ENCODE measurements around the gene CDK14.

The CDK14 gene

GRCh38 chr7:90869335-90869734, 273.2 kb downstream of the CDK14 start:
- no peak for DNase-seq (ENCODE audit: low spot score in 2 of 2)
- no peaks in the 10 kb centered on the region for H3K27me3 ChIP-seq (ENCODE audit: low read depth)
- no peaks in the 10 kb centered on the region for H3K9me3 ChIP-seq
- no peak overlapping the region for H3K4me3 ChIP-seq
- no peaks in the 10 kb centered on the region for H3K4me1 ChIP-seq
- in situ Hi-C loops (cut with MboI; ENCODE audit: low sequenced_read_pairs), result no loop called here
- no peaks in the 10 kb centered on the region for H3K36me3 ChIP-seq (replicated peaks)

GRCh38 chr7:90876701-90877100, 280.6 kb downstream of the CDK14 start:
- DNase-seq (ENCODE audit: low spot score in 2 of 2), result no peak
- H3K4me3 ChIP-seq, result no peak overlapping the region
- in situ Hi-C loops (cut with MboI; ENCODE audit: low sequenced_read_pairs), result no loop called here
- no peaks in the 10 kb centered on the region for H3K4me1 ChIP-seq
- H3K9me3 ChIP-seq, result no peaks in the 10 kb centered on the region
- no peaks in the 10 kb centered on the region for H3K27me3 ChIP-seq (ENCODE audit: low read depth)
- H3K36me3 ChIP-seq (replicated peaks), result no peaks in the 10 kb centered on the region

GRCh38 chr7:90877201-90877600, 281.1 kb downstream of the CDK14 start:
- no peak for DNase-seq (ENCODE audit: low spot score in 2 of 2)
- H3K4me1 ChIP-seq, result no peaks in the 10 kb centered on the region
- no peaks in the 10 kb centered on the region for H3K27me3 ChIP-seq (ENCODE audit: low read depth)
- no peaks in the 10 kb centered on the region for H3K36me3 ChIP-seq (replicated peaks)
- no peak overlapping the region for H3K4me3 ChIP-seq
- in situ Hi-C loops (cut with MboI; ENCODE audit: low sequenced_read_pairs), result no loop called here
- H3K9me3 ChIP-seq, result no peaks in the 10 kb centered on the region

GRCh38 chr7:90879924-90880323, 283.8 kb downstream of the CDK14 start:
- no peaks in the 10 kb centered on the region for H3K4me1 ChIP-seq
- no peaks in the 10 kb centered on the region for H3K9me3 ChIP-seq
- DNase-seq (ENCODE audit: low spot score in 2 of 2), result no peak
- no peaks in the 10 kb centered on the region for H3K36me3 ChIP-seq (replicated peaks)
- in situ Hi-C loops (cut with MboI; ENCODE audit: low sequenced_read_pairs), result no loop called here
- H3K4me3 ChIP-seq, result no peak overlapping the region
- H3K27me3 ChIP-seq (ENCODE audit: low read depth), result no peaks in the 10 kb centered on the region

- in situ Hi-C loops (cut with MboI; ENCODE audit: low sequenced_read_pairs), result no loop called here
These were observed 290.3 kb downstream of the CDK14 start for GRCh38 chr7:90886416-90886815.

GRCh38 chr7:90889210-90889609, 293.1 kb downstream of the CDK14 start:
- H3K4me1 ChIP-seq, result no peaks in the 10 kb centered on the region
- no peak for DNase-seq (ENCODE audit: low spot score in 2 of 2)
- no peaks in the 10 kb centered on the region for H3K9me3 ChIP-seq
- in situ Hi-C loops (cut with MboI; ENCODE audit: low sequenced_read_pairs), result no loop called here
- H3K4me3 ChIP-seq, result no peak overlapping the region
- no peaks in the 10 kb centered on the region for H3K27me3 ChIP-seq (ENCODE audit: low read depth)
- H3K36me3 ChIP-seq (replicated peaks), result no peaks in the 10 kb centered on the region

More at GRCh38 chr7:90886416-90886815, 290.3 kb downstream of the CDK14 start:
- Histone ChIP-seq H3K27me3 (ENCODE audit: low read depth) (no peaks in the 10 kb centered on the region), H3K4me1 (no peaks in the 10 kb centered on the region), H3K36me3 (replicated peaks) (no peaks in the 10 kb centered on the region), H3K4me3 (no peak overlapping the region), H3K9me3 (no peaks in the 10 kb centered on the region)
- DNase-seq (ENCODE audit: low spot score in 2 of 2), result no peak

GRCh38 chr7:90889644-90890043, 293.5 kb downstream of the CDK14 start:
- in situ Hi-C loops (cut with MboI; ENCODE audit: low sequenced_read_pairs), result no loop called here
- Histone ChIP-seq H3K36me3 (replicated peaks) (no peaks in the 10 kb centered on the region), H3K4me1 (no peaks in the 10 kb centered on the region), H3K4me3 (no peak overlapping the region), H3K27me3 (ENCODE audit: low read depth) (no peaks in the 10 kb centered on the region), H3K9me3 (no peaks in the 10 kb centered on the region)
- no peak for DNase-seq (ENCODE audit: low spot score in 2 of 2)

- Histone ChIP-seq H3K4me1 (no peaks in the 10 kb centered on the region), H3K9me3 (no peaks in the 10 kb centered on the region), H3K27me3 (ENCODE audit: low read depth) (no peaks in the 10 kb centered on the region), H3K36me3 (replicated peaks) (no peaks in the 10 kb centered on the region), H3K4me3 (no peak overlapping the region)
- in situ Hi-C loops (cut with MboI; ENCODE audit: low sequenced_read_pairs), result no loop called here
- DNase-seq (ENCODE audit: low spot score in 2 of 2), result no peak
These were observed 295.4 kb downstream of the CDK14 start for GRCh38 chr7:90891529-90891928.

GRCh38 chr7:90892213-90892612, 296.1 kb downstream of the CDK14 start:
- no peak overlapping the region for H3K4me3 ChIP-seq
- H3K9me3 ChIP-seq, result no peaks in the 10 kb centered on the region
- in situ Hi-C loops (cut with MboI; ENCODE audit: low sequenced_read_pairs), result no loop called here
- no peak for DNase-seq (ENCODE audit: low spot score in 2 of 2)
- H3K27me3 ChIP-seq (ENCODE audit: low read depth), result no peaks in the 10 kb centered on the region
- H3K4me1 ChIP-seq, result no peaks in the 10 kb centered on the region
- H3K36me3 ChIP-seq (replicated peaks), result no peaks in the 10 kb centered on the region

- H3K4me3 ChIP-seq, result no peak overlapping the region
- no peaks in the 10 kb centered on the region for H3K36me3 ChIP-seq (replicated peaks)
- no peak for DNase-seq (ENCODE audit: low spot score in 2 of 2)
- no peaks in the 10 kb centered on the region for H3K27me3 ChIP-seq (ENCODE audit: low read depth)
- in situ Hi-C loops (cut with MboI; ENCODE audit: low sequenced_read_pairs), result no loop called here
- no peaks in the 10 kb centered on the region for H3K4me1 ChIP-seq
- no peaks in the 10 kb centered on the region for H3K9me3 ChIP-seq
These were observed 298.0 kb downstream of the CDK14 start for GRCh38 chr7:90894122-90894521.

GRCh38 chr7:90896458-90896857, 300.3 kb downstream of the CDK14 start:
- in situ Hi-C loops (cut with MboI; ENCODE audit: low sequenced_read_pairs), result no loop called here
- no peak overlapping the region for H3K4me3 ChIP-seq
- no peak for DNase-seq (ENCODE audit: low spot score in 2 of 2)
- no peaks in the 10 kb centered on the region for H3K36me3 ChIP-seq (replicated peaks)
- no peaks in the 10 kb centered on the region for H3K9me3 ChIP-seq
- no peaks in the 10 kb centered on the region for H3K4me1 ChIP-seq
- no peaks in the 10 kb centered on the region for H3K27me3 ChIP-seq (ENCODE audit: low read depth)

GRCh38 chr7:90897961-90898469, 301.9 kb downstream of the CDK14 start:
- no peaks in the 10 kb centered on the region for H3K4me1 ChIP-seq
- no peak for DNase-seq (ENCODE audit: low spot score in 2 of 2)
- H3K27me3 ChIP-seq (ENCODE audit: low read depth), result no peaks in the 10 kb centered on the region
- H3K36me3 ChIP-seq (replicated peaks), result no peaks in the 10 kb centered on the region
- H3K9me3 ChIP-seq, result no peaks in the 10 kb centered on the region
- in situ Hi-C loops (cut with MboI; ENCODE audit: low sequenced_read_pairs), result no loop called here
- no peak overlapping the region for H3K4me3 ChIP-seq

GRCh38 chr7:90900628-90901356, 304.7 kb downstream of the CDK14 start:
- H3K4me1 ChIP-seq, result no peaks in the 10 kb centered on the region
- in situ Hi-C loops (cut with MboI; ENCODE audit: low sequenced_read_pairs), result no loop called here
- H3K4me3 ChIP-seq, result no peak overlapping the region
- H3K27me3 ChIP-seq (ENCODE audit: low read depth), result no peaks in the 10 kb centered on the region
- H3K36me3 ChIP-seq (replicated peaks), result no peaks in the 10 kb centered on the region
- no peak for DNase-seq (ENCODE audit: low spot score in 2 of 2)
- H3K9me3 ChIP-seq, result no peaks in the 10 kb centered on the region

- Histone ChIP-seq H3K4me1 (no peaks in the 10 kb centered on the region), H3K27me3 (ENCODE audit: low read depth) (no peaks in the 10 kb centered on the region), H3K9me3 (no peaks in the 10 kb centered on the region), H3K36me3 (replicated peaks) (no peaks in the 10 kb centered on the region; the same call in 1 of the 2 replicates), H3K4me3 (no peak overlapping the region)
- in situ Hi-C loops (cut with MboI; ENCODE audit: low sequenced_read_pairs), result no loop called here
- DNase-seq (ENCODE audit: low spot score in 2 of 2), result no peak
These were observed 307.7 kb downstream of the CDK14 start for GRCh38 chr7:90903841-90904240.

GRCh38 chr7:90910136-90910535, 314.0 kb downstream of the CDK14 start:
- no peak overlapping the region for H3K4me3 ChIP-seq
- in situ Hi-C loops (cut with MboI; ENCODE audit: low sequenced_read_pairs), result no loop called here
- H3K27me3 ChIP-seq (ENCODE audit: low read depth), result no peaks in the 10 kb centered on the region
- H3K4me1 ChIP-seq, result no peaks in the 10 kb centered on the region
- H3K9me3 ChIP-seq, result no peaks in the 10 kb centered on the region
- no peak for DNase-seq (ENCODE audit: low spot score in 2 of 2)
- H3K36me3 ChIP-seq (replicated peaks), result no peaks in the 10 kb centered on the region; the same call in 1 of the 2 replicates

Data from HAP-1 (cell line).